NCI-H1105 (cell line): ENCODE results near the gene C2orf69.

ENCODE experiments used
- DNase-seq: peaks from one replicate; lab custom pipeline; 2025; lab: John Stamatoyannopoulos, UW

The C2orf69 gene

GRCh38 chr2:199968126-199968525 lies 57.0 kb downstream of the C2orf69 start:
- DNase-seq: no peak

GRCh38 chr2:199972088-199972626 lies 61.1 kb downstream of the C2orf69 start:
- no peak for DNase-seq

GRCh38 chr2:199973703-199974102 lies 62.6 kb downstream of the C2orf69 start:
- no peak for DNase-seq

- DNase-seq: no peak
Observed at GRCh38 chr2:199975273-199975895, 64.3 kb downstream of the C2orf69 start.
